C1 segment of cervical spinal cord (tissue), 14 donors: ENCODE measurements around the gene PDIA2.

Source experiments
- DNase-seq, 14 donors: peaks; one replicate each; lab custom pipeline; 2025; lab: John Stamatoyannopoulos, UW

The PDIA2 gene

GRCh38 chr16:279531-279930 is 3.4 kb upstream of the PDIA2 start:
- DNase-seq, result no peak

GRCh38 chr16:280005-280460 is 2.9 kb upstream of the PDIA2 start:
- no peak for DNase-seq

- DNase-seq, result no peak
Observed at GRCh38 chr16:280552-280951, 2.4 kb upstream of the PDIA2 start, which contains the start of gene ARHGDIG. ARHGDIG (plus strand) TSS chr16:280591; CDS start chr16:280681, 90 bp downstream.

DNA sequence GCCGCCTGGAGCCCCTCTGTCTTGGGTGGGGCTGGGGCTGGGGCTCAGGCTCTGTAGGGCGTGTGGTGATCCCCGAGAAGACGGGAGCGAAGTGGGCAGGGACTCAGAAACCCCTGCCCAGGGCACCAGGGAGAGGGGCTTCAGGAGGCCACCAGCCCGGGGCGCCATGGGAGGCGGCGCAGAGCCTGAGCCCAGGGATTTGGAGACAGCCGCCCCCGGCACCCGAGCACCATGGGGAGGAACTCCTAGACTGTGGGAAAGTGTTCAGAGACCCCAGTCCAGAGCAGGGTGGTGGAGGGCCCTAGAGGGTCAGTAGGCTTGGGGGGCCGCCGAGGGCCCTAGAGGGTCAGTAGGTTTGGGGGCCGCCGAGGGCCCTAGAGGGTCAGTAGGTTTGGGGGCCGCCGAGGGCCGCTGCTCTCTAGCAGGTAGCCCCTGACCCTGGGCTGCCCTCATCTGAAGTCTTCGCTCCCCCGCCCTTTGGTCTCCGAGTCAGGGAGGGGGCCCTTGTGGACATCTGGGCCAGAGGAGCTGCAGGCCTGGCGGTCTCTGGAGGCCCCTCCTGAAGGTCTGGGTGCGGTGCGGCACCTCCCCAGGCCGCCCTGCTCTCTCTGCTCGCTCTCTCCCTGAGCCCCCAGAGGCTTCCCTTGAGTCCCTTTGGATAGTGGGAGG is 1.8 kb upstream of the PDIA2 start:
- no peak for DNase-seq

- DNase-seq, result no peak
Observed at GRCh38 chr16:281660-282255, 1.2 kb upstream of the PDIA2 start.

DNA sequence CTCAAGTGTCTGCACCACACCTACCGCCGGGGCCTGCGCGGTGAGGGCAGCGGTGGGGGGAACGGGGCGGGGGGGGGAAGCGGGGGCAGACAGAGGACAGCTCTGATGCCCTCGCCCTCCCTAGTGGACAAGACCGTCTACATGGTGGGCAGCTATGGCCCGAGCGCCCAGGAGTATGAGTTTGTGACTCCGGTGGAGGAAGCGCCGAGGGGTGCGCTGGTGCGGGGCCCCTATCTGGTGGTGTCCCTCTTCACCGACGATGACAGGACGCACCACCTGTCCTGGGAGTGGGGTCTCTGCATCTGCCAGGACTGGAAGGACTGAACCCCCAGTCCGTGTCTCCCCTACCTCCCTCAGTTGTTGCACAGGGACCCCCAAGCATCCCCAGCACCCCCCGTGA is 473 bp upstream of the PDIA2 start:
- DNase-seq, result no peak

DNA sequence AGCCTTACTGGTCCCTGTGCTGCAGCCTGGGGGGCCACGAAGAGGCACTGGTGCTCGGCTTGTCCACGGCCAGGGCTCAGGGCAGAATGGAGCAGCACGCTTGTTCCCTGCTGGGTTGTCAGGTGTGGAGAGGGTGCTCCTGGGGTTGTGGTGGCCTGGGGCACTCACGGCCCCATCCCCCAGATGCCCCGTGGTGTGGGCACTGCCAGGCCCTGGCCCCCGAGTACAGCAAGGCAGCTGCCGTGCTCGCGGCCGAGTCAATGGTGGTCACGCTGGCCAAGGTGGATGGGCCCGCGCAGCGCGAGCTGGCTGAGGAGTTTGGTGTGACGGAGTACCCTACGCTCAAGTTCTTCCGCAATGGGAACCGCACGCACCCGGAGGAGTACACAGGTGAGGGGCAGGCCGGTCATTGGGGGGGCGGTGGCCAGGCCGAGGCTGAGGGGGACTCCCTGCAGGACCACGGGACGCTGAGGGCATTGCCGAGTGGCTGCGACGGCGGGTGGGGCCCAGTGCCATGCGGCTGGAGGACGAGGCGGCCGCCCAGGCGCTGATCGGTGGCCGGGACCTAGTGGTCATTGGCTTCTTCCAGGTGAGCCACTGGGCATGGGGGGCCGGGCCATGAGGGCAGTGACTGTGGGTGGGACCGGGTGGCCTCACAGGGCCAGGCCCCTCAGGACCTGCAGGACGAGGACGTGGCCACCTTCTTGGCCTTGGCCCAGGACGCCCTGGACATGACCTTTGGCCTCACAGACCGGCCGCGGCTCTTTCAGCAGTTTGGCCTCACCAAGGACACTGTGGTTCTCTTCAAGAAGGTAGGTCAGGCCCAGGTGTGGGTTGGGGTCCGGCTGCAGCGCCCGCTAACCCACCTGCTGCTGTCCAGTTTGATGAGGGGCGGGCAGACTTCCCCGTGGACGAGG is 1.5 kb downstream of the PDIA2 start:
- no peak for DNase-seq

DNA sequence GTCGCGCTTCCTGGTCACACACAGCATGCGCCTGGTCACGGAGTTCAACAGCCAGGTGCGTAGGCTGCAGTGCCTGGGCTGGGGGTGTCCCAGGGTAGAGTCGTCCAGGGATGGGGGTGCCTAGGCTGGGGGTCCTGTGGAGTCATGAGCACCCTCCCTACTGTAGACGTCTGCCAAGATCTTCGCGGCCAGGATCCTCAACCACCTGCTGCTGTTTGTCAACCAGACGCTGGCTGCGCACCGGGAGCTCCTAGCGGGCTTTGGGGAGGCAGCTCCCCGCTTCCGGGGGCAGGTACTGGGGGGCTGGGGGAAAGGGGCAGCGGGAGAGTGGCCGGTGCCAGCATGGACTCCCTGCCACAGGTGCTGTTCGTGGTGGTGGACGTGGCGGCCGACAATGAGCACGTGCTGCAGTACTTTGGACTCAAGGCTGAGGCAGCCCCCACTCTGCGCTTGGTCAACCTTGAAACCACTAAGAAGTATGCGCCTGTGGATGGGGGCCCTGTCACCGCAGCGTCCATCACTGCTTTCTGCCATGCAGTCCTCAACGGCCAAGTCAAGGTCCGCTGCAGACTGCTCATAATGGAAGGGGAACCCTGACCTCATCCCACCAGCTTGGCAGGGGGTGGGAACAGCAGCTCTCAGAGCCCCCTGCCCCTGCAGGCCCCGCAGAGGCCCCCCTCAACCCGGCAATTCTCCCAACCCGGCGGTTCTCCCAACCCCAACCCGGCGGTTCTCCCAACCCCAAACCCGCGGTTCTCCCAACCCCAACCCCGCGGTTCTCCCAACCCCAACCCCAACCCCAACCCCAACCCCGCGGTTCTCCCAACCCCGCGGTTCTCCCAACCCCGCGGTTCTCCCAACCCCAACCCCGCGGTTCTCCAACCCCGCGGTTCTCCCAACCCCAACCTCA is 2.4 kb downstream of the PDIA2 start:
- no peak for DNase-seq

DNA sequence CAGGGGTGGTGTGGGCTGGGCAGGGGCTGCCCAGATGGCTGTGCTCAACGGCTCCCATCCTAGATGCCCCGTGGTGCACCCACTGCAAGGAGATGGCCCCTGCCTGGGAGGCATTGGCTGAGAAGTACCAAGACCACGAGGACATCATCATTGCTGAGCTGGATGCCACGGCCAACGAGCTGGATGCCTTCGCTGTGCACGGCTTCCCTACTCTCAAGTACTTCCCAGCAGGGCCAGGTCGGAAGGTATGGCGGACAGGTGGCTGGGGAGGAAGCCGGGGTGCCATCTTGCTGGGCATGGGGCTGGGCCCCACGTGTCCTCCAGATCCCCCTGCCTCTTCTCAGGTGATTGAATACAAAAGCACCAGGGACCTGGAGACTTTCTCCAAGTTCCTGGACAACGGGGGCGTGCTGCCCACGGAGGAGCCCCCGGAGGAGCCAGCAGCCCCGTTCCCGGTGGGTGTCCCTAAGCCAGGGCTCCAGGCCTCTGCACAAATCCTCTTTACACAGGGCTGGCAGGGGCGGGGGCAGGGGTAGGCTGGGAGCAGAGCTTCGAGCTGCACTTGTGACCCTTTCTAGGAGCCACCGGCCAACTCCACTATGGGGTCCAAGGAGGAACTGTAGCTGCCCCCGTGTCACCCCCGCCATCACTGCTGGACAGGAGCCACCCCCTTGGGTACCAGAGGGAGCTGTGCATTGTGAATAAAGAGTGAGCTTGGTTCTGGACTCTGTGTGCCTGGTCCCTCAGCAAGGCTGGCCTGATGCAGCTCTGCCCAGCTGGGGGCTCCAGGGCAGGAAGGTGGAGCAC is 3.7 kb downstream of the PDIA2 start:
- no peak for DNase-seq

DNA sequence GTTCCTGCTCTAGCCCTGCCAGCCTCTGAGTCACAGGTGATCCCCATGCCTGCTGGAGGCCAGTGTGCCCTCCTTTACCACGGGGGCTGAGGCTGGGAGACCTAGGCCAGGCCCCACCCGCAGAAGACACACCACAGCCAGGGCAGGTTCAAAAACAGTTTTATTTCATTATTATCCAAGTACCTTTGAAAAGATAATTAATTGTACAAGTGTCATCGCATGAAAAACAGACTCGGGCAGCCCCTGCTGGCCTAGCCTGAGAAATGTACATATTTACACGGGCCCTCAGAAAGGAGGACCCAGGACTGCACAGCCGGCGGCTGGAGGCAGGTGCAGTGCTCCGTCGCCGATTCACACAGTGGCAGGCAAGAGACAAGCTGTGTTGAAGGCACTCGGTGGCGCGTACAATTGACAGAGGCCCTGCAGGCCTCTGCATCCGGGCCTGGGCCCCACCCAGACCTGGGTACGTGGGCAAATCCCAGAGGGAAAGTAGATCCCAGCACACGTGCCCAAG is 4.4 kb downstream of the PDIA2 start:
- no peak for DNase-seq

DNA sequence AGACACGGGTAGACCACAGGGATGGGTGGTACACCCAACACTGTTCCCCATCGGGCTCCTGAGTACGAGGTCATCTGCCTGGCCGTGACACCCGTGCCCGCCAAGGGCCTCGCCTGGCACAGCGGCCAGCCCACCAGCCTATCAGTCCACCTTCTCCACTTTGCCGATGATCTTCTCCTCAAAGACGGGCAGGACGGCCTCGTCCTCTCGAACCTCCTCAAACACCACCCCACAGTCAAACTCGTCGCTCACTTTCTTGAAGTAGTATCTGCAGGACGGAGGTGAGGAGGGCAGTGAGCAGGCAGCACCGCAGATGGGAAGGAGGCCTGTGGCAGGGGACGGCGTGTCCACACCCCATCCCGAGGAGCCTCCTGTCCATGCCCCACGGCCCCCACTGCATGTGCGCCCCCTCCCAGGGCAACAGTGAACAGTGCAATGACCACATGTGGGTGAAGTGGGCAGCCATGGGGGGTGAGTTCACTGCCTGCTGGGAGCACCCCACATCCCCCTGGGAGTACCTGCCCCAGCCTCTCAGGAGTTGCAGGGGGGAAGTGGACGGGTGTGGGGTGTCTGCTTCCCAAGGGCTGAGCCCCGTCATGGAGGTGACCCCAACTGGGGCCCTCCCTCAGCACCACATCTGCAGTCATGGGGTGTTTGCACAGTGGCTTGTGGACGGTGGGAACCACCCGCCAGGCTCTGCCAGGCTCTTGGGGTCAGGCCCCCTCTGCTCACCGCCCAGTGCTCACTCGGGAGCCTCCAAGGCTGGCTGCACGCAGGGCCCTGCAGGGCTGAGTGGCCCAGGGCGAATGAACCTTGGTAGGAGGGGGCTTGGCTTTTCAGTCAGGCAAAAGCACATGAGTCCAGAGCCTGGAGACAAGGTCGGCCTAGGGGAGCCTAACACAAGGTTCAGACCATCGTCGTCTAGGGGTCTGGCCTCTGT is 5.3 kb downstream of the PDIA2 start:
- DNase-seq, result no peak

DNA sequence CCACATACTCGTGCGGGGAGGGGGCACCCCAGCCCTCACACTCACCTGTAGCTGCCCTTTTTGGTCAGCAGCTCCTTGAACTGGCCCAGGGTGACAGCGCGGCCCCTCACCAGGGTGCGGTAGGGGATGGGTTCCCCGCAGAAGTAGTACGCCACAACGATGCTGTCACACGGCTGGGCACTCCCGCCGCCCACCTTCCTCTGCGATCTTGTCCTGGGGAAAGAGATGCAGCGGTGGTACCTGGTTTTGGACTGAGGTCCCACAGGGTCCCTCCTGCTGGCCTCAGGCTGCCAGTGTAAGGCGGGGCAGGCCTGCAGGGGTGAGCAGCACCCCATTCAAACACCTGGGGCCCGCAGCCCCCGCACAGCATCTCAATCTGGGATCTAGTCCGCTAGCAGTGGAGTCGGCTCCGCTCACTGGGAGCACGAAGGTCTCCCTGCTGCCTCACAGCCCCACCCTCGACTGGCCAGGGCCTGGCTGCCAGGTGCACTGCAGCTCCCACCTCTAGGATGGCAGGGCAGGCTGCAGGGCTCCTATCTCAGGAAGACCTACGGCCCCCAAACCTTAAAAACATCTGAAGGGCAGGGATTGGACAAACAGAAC is 6.5 kb downstream of the PDIA2 start:
- no peak for DNase-seq

DNA sequence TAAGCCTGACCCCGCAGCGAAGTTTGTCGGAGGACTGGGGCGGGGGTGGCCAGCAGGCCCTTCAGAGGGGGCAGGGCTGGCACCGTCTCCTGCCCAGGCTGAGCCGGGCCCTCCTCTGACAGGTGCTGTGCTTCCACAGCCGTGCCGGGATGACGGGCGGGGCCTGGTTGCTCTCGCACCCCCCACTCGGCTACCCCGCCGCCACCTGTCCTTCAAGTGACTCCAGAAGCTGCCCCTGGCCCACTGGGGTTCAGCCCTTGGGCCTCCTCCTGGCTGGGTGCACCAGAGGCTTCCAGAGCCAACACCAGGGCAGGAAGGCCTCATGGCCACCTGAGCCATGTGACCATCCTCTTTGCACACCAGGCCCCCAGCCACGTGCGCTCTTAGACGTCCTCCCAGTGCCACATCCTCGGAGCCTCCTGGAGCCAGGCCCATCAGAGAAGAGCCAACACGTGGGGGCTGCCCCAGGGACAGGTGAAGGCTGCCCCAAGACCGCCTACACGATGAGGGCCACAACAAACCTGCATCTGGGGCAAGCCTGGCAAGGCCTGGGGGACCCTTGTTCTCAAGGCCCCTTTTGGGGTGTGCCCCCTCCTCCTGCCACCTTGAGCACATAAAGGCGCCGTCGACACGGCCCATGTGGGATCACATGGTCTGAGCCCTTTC is 7.2 kb downstream of the PDIA2 start:
- no peak for DNase-seq

- no peak for DNase-seq
Observed at GRCh38 chr16:290681-291405, 7.9 kb downstream of the PDIA2 start.

- DNase-seq, result no peak
Observed at GRCh38 chr16:291539-291938, 8.6 kb downstream of the PDIA2 start.

- no peak for DNase-seq
Observed at GRCh38 chr16:293043-293775, 10.2 kb downstream of the PDIA2 start.

- DNase-seq, result no peak
Observed at GRCh38 chr16:296276-296675, 13.3 kb downstream of the PDIA2 start.
